ENCODE measurements around the gene PHF12.
"Not testable (repeated sequence)": the region's sequence is repeated elsewhere in the genome, so short reads cannot be mapped to it uniquely, and the experiment has no call there.

PHF12 gene

DNA sequence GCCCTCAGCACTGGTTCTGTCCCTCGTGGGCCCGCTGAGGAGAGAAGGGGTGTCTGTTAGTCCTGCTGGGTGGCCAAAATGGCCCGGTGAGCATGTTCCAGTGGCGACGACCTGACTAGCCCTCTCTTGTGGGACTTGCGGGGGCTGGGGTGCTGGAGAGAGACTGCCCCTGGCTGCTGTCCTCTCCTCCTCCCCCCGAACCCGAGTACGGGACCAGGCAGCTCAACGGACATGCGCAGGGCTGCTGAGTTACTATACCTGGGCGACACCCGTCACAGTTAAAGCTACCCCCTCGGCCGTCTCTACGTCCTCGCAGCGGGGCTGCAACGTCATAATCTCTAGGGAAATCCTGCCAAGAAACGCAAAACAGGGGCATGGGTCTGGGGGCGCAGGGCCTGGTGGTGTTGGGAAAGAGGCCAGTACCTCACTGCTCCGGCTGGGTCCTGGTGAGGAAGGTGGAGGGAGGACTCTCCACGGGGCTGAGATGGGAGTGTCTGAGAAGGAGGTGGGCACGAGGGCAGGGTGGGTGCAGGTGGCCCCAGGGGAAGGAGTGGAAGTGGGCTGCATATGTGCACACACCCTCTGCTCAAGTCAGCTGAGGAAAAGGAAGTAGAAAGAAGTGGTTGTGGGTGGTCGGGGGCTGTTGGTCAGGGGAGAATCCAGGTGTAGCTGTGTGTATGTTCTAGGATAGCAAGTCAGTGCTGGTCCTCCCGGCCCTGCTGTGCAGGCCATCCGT lies 67.2 kb downstream of the PHF12 start:
- no peak for DNase-seq (ENCODE audit: low read depth in 3 of 3)

DNA sequence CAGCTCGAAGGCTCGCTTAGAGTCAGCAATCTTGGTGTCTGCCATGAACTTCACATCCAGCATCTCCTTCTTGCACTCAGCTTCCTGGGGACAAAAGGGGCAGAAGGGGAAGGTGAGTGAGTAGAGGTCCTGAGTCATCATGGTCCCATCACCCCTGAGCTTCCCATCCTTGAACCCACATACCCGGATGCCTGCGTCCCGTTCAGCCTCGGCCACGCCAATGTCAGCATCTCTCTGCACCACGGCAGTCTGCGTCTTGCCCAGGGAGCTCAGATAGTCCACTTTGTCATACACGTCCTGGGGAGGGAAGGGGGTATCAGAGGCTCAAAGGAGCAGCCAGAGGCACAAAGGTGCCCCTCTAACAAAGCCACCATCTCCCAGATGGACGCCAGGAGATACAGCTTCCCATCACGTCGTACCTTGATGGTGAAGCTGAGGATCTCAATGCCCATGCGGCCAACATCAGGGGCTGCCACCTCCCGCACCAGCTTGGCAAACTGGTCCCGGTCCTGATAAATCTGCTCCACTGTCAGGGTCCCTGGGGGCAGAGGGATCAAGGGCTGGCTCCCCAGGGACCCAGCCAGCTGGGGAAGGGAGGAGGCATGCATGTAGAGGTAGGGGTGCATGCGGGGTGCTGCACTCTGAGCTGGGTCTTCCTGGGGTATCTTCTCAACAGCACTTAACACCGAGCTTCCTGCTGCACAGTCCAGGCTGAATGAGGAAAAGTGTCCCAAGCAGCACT lies 69.0 kb downstream of the PHF12 start:
- no peak for DNase-seq (ENCODE audit: low read depth in 3 of 3)

DNA sequence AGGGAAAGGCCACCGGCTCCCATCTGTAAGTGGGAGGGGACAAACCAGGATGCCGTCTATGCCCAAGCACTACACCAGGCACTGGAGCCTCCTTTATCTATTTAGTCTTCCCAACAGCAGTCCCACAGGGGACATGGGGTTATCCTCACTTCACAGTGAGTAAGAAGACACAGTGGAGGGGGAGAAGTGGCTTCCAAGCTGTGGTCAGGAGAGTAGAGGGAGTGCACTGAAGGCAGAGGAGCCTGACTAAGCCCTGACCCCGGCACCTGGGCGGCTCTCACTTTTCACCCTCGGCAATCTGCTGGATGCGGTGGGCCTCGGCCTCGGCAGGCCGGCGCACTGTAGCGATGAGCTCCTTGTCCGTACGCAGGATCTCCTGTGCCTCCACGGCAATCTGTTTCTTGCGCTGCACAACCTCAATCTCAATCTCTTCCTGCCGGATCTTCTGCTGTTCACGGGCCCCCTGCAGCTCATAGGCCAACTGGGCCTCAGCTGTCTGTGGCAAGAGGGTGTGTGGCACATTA lies 69.7 kb downstream of the PHF12 start:
- DNase-seq (ENCODE audit: low read depth in 3 of 3): no peak

DNA sequence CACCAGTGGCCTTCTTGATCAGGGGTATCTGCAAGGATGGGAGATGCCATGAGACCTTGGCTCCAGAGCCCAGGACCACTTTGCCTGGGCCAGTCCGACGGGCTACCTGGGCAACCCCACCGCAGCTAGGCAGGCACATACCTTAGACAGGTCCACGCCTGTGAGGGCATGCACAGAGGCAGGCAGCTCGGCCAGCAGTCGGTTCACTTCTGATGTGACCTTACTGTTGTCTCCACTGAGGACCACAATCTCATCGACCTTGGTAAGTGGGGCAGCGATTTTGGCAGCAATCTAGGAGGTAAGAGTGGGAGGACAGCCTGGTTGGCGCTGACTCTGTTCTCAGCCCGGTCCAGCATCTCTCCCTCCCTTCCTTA lies 70.8 kb downstream of the PHF12 start:
- no peak for DNase-seq (ENCODE audit: low read depth in 3 of 3)

DNA sequence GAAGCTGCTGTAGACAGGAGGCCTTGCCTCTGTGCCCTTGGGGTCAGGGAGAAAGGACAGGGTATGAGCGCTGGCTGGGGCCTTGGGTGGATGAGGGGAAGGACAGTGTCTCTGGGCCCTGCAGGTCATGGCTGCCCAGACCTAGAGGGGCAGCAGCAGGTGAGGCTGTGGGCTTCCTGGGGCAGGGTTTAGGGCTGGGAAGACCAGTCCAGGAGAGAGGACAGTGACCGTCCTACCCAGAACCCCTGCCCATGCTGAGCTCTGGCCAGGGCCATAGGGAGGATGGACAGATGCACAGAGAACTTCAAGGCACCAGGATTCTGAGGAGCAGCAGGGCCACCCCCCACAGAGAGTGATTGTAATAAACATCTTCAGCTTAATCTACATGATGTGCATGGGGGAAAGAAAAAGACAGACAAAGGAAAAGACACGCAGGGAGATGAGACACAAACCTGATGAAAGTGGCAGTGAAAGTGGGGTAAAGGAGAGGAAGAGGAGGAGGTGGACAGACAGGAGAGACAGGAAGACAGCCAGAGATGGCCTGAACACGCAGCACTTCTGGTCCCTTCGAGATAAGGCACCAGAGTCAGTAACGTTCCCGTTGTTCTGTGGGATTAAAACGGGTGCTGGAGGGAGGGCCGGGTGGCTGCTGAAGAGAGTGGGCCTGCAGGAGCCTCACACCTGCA lies 71.3 kb downstream of the PHF12 start:
- DNase-seq (ENCODE audit: low read depth in 3 of 3): no peak

DNA sequence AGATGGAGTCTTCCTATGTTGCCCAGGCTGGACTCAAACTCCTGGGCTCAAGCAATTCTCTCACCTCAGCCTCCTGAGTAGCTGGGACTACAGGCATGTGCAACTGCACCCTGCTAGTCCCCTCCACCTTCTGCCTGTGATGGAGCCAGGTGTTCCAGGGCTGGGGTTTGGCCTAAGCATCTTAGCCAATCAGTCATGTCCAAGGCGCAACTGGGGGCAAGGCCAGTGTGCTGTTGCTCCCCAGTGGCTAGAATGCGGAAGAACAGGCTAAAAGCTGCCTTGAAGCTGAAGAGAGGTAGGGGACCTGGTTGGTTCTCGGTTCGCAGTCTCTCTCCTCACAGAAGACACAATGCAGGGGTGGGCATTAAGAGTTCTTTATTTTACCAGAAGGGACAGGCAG lies 72.3 kb downstream of the PHF12 start:
- no peak for DNase-seq (ENCODE audit: low read depth in 3 of 3)

DNA sequence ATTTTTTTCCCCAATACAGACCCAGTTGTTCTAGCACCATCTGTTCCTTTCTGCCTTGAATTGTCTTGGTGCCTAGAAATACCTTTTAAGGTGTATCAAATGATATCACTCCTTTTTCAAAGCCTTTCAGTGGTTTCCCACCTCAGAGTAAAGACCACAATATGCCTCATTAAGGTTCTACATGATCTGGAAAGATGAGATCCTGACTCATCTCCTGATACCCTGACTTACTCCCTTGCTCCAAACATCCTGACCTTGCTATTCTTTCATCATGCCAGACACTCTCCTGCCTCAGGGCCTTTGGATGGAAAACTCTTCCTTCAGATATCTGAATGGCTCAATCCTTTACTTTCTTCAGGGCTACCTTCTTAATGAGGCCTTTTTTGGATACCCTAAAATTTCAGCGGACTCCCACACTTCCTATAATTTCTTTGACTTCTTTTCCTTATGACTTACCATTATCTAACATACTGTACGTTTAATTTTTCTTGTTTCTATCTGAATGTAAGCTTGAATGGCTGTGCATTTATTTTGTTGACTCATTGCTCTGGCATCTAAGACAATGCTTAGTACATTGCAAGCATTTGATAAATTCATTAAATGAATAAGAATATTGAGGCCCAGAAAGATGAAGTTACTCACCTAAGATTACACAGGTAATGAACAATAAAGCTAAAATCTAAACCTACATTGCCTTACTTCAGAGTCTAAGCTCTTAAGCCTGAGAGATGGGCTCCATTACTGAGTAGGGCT lies 73.0 kb downstream of the PHF12 start:
- DNase-seq (ENCODE audit: low read depth in 3 of 3): no peak

DNA sequence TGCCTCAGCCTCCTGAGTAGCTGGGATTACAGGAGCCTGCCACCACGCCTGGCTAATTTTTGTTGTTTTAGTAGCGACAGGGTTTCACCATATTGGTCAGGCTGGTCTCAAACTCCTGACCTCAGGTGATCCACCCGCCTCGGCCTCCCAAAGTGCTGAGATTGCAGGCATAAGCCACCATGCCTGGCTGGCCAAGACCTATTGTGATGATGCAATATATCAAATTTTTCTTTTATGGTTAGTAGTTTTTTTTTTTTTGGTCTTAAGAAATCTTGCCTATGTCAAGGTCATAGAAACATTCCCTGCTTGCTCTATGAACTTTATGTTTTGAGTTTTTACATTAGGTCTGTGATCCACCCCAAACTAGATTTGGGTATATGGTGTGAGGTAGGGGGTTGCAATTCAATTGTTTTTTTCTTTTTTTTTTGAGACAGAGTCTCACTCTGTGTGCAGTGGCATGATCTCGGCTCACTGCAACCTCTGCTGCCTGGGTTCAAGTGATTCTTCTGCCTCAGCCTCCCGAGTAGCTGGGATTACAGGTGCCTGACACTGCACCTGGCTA lies 74.1 kb downstream of the PHF12 start:
- not testable (repeated sequence) for DNase-seq (ENCODE audit: low read depth in 3 of 3)

DNA sequence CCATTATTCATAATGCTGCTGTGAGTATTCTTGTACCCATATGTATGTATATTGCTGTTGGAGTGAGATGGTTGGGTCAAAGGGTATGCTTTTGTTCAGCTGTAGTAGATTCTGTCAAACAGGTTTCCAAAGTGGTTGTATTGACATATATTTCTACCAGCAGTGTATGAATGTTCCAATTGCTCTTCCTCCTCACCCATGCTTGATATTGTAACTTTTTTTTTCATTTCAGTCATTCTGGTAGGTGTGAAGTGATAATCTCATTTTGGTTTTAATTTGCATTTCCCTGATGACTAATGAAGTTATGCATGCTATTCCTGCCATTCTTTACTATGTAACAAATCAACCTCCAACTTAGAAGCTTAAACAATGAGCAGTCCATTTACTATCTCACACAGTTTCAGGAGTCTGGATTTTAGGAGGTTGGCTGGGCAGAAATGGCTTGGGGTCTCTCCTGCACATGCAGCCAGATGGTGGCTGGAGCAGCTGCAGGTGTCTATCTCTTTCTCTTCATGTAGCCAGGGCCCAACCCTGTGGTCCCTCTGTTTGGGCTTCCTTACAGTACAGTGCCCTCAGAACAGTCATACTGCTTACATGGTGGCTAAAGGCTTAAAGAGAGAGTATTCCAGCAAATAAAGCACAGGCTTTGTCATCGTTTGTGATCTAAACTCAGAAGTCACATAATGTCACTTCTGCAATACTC lies 75.3 kb downstream of the PHF12 start:
- no peak for DNase-seq (ENCODE audit: low read depth in 3 of 3)

DNA sequence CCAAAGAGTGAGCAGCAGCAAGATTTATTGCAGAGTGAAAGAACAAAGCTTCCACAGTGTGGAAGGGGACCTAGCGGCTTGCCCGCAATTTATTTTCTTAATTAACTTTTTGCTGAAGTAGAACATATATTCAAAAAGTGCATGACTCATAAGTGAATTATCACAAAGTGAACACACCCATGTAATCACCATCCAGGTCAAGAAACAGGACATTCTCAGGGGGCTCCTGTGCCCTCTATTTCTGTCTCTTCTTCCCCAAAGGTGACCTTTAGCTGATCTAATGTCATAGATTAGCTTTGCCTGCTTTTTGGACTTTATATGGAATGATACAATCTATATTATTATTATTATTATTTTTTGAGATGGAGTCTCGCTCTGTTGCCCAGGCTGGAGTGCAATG lies 76.6 kb downstream of the PHF12 start:
- DNase-seq (ENCODE audit: low read depth in 3 of 3): no peak

DNA sequence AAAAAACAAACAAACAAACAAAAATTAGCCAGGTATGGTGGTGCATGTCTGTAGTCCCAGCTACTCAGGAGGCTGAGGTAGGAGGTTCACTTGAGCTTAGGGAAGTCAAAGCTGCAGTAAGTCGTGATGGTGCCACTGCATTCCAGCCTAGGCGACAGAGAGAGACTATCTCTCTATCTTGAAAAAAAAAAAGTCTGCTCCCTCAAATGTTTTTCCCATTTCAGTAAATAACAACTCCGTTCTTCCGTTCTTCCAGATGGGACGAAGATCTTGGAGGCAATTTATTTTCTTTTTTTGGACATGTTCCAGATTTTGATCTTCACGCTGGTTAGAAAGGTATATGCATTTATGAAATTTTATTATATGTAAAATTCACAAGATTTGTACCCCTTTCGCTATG lies 77.5 kb downstream of the PHF12 start:
- no peak for DNase-seq (ENCODE audit: low read depth in 3 of 3)

DNA sequence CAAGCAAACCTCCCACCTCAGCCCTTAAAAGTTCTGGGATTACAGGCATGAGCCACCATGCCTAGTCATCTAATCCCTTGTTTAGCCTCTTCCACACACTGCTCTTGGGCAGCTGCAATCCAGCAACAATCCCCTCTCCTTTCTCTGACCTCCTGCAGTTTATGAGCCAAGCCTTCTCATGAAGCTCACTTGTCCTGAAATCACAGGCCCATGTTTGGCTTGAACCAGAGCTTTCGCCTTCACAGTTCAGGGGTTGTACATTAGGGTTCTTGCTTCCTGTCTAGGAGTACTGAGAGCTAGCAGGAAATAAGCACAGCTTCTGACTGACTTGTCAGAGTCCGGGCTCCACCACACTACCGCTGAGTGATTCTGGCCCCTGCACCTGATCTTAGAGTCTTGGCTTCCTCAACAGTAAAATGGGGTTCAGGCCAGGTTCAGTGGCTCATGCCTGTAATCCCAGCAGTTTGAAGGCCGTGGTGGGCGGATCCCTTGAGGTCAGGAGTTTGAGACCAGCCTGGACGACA lies 80.2 kb downstream of the PHF12 start:
- DNase-seq (ENCODE audit: low read depth in 3 of 3): no peak

DNA sequence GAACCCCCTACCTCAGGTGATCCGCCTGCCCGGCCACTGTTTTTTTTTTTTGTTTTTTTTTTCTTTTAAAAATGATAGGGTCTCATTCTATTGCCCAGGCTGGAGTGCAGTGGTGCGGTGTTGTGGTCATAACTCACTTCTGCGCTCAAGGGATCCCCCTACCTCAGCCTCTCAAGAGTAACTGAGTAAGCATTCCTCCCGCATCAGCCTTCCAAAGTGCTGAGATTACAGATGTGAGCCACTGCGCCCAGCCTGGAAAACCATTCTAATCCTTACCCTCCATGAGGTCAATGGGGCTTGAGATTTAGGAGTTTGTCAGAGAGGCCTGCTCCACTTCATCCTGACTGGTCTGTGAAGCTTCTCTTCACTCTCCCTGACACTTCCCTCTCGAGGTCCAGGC lies 84.0 kb downstream of the PHF12 start:
- no peak for DNase-seq (ENCODE audit: low read depth in 3 of 3)

DNA sequence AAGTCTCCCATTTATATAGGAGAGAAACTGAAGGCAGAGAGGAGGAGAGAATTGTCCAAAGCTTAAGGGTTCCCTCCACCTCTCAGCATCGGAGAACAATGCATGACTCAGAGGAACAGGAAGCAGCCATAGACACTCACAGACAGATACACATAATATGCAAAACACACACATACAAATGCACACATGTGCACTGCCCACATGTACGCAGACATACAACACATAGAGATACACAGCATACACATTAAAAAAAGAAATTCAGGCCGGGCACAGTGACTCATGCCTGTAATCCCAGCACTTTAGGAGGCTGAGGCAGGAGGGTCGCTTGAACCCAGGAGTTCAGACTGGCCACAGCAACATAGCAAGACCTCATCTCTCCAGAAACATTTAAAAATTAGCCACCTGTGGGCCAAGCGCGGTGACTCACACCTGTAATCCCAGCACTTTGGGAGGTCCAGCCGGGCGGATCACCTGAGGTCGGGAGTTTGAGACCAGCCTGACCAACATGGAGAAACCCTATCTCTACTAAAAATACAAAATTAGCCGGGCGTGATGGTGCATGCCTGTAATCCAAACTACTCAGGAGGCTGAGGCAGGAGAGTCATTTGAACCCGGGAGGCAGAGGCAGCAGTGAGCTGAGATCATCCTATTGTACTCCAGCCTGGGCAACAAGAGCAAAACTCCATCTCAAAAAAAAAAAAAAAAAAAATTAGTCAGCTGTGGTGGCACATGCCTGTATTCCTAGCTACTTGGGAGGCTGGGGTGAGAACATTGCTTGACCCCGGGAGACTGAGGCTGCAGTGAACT lies 85.2 kb downstream of the PHF12 start:
- DNase-seq (ENCODE audit: low read depth in 3 of 3): no peak

DNA sequence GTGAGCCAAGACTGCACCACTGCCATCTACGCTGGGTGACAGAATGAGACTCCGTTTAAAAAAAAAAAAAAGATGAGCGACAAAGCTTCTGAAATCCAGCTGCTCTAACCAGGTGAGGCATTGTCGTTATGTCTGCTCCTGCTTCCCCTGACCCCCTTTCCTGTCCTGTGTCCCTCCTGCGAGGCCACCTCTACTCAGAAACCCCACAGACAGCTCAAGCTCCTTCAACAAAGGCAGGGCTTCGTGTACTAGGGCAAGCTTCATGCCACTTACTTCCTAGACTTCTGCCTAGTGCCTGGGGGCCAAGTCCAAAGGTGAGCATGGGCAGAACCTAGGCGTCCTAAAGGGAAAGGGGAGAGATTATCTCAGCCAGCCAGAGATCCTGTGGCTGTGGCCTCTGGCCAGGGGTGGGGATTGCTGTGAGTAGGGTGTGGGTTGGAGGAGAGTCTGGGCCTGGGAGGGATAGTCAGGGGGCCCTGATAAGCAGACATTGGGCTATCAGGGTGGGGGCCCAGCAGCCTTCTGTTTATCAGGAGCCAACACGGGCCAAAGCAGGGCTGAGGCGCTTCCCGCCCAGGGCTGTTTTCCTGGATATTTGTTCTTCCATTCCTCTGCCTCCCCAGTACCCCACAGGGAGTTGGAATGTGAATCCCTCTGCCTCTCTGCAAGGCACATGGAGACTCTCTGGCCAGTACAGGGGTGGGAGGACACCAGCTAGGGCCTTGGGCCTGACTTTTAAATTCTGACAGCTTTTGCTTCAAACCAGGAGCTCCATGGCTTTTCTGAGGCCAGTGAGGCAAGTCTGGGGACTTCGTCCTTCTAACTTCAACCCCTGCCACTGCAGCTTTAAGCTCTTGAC lies 86.1 kb downstream of the PHF12 start:
- no peak for DNase-seq (ENCODE audit: low read depth in 3 of 3)

DNA sequence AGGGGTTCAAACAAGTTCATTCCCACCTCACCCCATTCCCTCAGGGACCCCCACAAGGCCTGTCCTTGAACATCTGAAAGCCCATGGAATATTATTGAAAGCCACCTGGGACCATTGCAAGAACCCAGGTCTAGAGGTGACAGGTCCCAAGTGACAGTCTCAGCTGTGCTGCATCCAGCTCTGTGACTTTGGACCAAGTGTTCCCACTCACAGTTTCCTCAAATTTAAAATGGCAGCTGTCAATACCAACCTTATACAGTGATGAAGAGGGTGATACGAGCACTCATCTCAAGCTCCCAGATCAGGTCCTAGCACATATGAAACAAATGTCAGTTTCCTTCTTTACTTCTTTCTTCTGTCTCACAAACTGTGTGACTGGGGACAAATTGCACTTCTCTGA lies 87.4 kb downstream of the PHF12 start:
- DNase-seq (ENCODE audit: low read depth in 3 of 3): no peak

DNA sequence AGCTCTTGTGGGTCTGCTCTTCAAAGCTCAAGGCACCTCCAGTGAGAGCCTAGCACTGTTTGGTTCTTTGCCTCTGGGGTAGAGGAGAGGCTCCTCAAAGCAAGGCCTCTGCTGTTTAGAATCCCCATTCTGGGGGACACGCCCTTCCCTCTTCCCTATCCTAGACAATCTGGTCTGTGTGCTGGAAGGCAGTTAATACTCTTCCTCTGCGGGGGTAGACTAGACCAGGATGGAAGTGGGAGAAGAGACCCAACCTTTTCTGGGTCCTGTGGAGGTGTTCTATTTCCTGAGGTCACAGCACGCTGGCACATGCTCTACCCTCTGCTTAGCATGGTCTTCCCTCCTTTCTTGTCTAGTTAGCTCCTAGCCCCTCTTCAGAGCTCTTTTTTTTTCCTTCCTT lies 88.8 kb downstream of the PHF12 start:
- no peak for DNase-seq (ENCODE audit: low read depth in 3 of 3)

DNA sequence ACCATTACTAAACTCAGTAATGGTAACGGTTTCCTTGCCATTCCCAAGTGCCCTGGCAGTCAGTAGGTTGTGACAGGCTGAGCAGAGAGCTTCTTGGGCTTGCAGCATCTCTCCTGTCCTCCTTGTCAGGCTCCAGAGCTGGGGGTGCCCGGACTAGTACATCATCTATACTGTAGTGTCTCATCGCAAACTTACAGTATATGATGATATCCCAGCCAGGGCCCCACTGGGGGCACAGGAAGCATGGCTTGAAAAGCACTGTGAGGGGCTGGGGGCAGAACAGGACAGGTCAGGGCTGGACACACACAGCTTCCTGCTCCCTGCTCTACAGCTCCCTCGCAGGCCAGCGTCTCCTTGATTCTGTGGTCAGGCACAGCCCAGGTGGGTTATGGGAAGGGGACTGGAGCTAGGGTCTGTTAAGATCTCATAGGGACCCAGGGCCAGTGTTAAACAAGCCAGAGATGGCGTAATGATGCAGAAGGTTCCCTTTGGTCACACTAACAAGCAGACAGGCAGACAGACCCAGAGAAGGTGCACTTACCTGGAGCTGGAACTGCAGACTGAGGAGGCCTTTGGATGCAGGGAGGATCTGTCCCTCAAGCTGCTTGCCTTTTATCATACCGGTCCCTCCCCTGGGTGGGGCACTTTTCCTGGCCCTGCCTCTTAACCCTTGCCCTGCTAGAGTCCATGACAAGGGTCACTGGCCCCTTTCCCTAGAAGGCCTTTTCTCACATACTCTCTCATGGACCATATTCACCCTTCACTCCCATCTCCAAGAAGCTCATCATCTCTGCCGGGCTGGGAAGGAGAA lies 89.7 kb downstream of the PHF12 start:
- DNase-seq (ENCODE audit: low read depth in 3 of 3): no peak

Data from stimulated activated CD4-positive, alpha-beta T cell treated with anti-CD3 and anti-CD28 coated beads, TNF-alpha, amount 100 ng/mL, for 24 hours (primary cell).